ENCODE results near the gene GLRA2. TPM values are rescaled to one million over a fixed set of nuclear protein-coding genes. Genes with fewer than 3 reads are reported as not detected.

Gene GLRA2
- total and polyA plus RNA-seq, 4 donors = not detected

DNA sequence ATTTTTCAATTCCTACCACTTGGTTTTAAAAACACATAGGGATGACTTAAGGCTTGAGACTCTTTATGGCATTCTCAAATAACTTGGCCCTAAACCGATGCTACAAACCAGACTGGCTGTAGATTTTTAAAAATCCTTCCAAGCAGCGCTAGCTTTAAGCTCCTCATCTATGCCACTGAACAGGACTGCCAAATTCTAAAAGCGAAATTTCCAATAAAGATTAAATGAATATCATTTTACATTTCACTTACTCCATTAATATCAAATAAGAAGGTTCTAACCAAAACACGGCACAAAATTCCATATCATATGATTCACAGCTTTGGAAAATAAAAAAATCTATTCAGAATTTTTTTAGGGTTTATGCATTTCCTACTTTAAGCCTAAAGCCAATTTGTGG, 209.3 kb downstream of the GLRA2 start:
- WGBS = 85% methylated on average over 4 of the region's 4 CpGs
- Histone ChIP-seq H3K4me3 (ENCODE audit: low read depth in 1 of 3, low read length in 3 of 3) (no peak overlapping the region), H3K36me3 (ENCODE audit: control insufficient read depth in 4 of 4, insufficient read depth in 3 of 4, low read depth in 1 of 4, low read length in 3 of 4) (no peaks in the 10 kb centered on the region), H3K27me3 (ENCODE audit: control insufficient read depth in 4 of 4, insufficient read depth in 4 of 4, low read length in 3 of 4) (no peaks in the 10 kb centered on the region), H3K9ac (ENCODE audit: low read depth in 1 of 2, low read length in 2 of 2) (no peak overlapping the region), H3K27ac (ENCODE audit: low read depth in 1 of 2, low read length in 2 of 2) (no peak overlapping the region), H3K9me3 (ENCODE audit: control insufficient read depth in 4 of 4, low read length in 3 of 4) (no peaks in the 10 kb centered on the region), H3K4me1 (ENCODE audit: control insufficient read depth in 4 of 4, insufficient read depth in 4 of 4, low read length in 3 of 4) (no peaks in the 10 kb centered on the region)
- no peak for TF ChIP-seq RXRA (IDR thresholded peaks at IDR 0.05)
- TF ChIP-seq FOXA1 (IDR thresholded peaks at IDR 0.05) = no peak
- TF ChIP-seq, protein P1, sequence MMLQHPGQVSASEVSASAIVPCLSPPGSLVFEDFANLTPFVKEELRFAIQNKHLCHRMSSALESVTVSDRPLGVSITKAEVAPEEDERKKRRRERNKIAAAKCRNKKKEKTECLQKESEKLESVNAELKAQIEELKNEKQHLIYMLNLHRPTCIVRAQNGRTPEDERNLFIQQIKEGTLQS (IDR thresholded peaks at IDR 0.05) = no peak
- no peak for TF ChIP-seq JUND (IDR thresholded peaks at IDR 0.05)
- no peak for TF ChIP-seq NR2F2 (IDR thresholded peaks at IDR 0.05)
- no peak for TF ChIP-seq FOXA2 (IDR thresholded peaks at IDR 0.05)
- no peak for TF ChIP-seq EGR1 (IDR thresholded peaks at IDR 0.05; ENCODE audit: low read depth in 2 of 2)
- TF ChIP-seq, protein P2, sequence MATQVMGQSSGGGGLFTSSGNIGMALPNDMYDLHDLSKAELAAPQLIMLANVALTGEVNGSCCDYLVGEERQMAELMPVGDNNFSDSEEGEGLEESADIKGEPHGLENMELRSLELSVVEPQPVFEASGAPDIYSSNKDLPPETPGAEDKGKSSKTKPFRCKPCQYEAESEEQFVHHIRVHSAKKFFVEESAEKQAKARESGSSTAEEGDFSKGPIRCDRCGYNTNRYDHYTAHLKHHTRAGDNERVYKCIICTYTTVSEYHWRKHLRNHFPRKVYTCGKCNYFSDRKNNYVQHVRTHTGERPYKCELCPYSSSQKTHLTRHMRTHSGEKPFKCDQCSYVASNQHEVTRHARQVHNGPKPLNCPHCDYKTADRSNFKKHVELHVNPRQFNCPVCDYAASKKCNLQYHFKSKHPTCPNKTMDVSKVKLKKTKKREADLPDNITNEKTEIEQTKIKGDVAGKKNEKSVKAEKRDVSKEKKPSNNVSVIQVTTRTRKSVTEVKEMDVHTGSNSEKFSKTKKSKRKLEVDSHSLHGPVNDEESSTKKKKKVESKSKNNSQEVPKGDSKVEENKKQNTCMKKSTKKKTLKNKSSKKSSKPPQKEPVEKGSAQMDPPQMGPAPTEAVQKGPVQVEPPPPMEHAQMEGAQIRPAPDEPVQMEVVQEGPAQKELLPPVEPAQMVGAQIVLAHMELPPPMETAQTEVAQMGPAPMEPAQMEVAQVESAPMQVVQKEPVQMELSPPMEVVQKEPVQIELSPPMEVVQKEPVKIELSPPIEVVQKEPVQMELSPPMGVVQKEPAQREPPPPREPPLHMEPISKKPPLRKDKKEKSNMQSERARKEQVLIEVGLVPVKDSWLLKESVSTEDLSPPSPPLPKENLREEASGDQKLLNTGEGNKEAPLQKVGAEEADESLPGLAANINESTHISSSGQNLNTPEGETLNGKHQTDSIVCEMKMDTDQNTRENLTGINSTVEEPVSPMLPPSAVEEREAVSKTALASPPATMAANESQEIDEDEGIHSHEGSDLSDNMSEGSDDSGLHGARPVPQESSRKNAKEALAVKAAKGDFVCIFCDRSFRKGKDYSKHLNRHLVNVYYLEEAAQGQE (IDR thresholded peaks at IDR 0.05) = no peak
- TF ChIP-seq, protein P3, sequence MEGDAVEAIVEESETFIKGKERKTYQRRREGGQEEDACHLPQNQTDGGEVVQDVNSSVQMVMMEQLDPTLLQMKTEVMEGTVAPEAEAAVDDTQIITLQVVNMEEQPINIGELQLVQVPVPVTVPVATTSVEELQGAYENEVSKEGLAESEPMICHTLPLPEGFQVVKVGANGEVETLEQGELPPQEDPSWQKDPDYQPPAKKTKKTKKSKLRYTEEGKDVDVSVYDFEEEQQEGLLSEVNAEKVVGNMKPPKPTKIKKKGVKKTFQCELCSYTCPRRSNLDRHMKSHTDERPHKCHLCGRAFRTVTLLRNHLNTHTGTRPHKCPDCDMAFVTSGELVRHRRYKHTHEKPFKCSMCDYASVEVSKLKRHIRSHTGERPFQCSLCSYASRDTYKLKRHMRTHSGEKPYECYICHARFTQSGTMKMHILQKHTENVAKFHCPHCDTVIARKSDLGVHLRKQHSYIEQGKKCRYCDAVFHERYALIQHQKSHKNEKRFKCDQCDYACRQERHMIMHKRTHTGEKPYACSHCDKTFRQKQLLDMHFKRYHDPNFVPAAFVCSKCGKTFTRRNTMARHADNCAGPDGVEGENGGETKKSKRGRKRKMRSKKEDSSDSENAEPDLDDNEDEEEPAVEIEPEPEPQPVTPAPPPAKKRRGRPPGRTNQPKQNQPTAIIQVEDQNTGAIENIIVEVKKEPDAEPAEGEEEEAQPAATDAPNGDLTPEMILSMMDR (IDR thresholded peaks at IDR 0.05; ENCODE audit: low read depth, low read length, missing input control) = no peak
- no peak for TF ChIP-seq GABPA (IDR thresholded peaks at IDR 0.05 in 1 of 2, conservative IDR thresholded peaks at IDR 0.05 in 1 of 2)
- DNase-seq (ENCODE audit: low spot score) = no peak

DNA sequence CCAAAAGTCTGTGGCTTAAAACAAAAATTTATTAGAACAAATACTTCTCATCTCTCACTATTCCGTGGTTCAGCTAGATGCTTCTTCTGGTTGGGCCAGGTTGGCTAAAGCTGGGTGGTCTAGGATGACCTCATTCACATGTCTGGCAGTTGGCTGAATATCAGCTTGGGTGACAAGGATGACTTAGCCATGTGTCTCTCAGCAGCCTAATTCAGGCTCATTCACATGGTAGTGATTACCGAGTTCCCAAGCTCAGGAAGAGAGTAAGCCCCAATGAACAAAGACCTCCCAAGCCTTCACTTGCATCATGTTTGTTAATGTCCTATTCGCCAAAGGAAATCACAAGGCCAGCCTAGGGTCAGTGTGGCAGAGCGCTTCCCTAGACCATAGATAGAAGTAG, 224.1 kb downstream of the GLRA2 start:
- Histone ChIP-seq H3K9me3 (ENCODE audit: control insufficient read depth in 4 of 4, low read length in 3 of 4) (no peaks in the 10 kb centered on the region), H3K4me1 (ENCODE audit: control insufficient read depth in 4 of 4, insufficient read depth in 4 of 4, low read length in 3 of 4) (no peaks in the 10 kb centered on the region), H3K27ac (ENCODE audit: low read depth in 1 of 2, low read length in 2 of 2) (no peak overlapping the region), H3K27me3 (ENCODE audit: control insufficient read depth in 4 of 4, insufficient read depth in 4 of 4, low read length in 3 of 4) (peaks cover 0 to 4% (median 0%) of the 10 kb centered on the region in 4 donors), H3K4me3 (ENCODE audit: low read depth in 1 of 3, low read length in 3 of 3) (no peak overlapping the region), H3K9ac (ENCODE audit: low read depth in 1 of 2, low read length in 2 of 2) (no peak overlapping the region), H3K36me3 (ENCODE audit: control insufficient read depth in 4 of 4, insufficient read depth in 3 of 4, low read depth in 1 of 4, low read length in 3 of 4) (no peaks in the 10 kb centered on the region)
- 85% methylated on average over 4 of the region's 4 CpGs for WGBS
- TF ChIP-seq, protein P2 (IDR thresholded peaks at IDR 0.05) = no peak
- TF ChIP-seq HNF4G (IDR thresholded peaks at IDR 0.05) (no peak), SP1 (IDR thresholded peaks at IDR 0.05) (no peak), TAF1 (conservative IDR thresholded peaks at IDR 0.05) (no peak)
- TF ChIP-seq, protein P4, sequence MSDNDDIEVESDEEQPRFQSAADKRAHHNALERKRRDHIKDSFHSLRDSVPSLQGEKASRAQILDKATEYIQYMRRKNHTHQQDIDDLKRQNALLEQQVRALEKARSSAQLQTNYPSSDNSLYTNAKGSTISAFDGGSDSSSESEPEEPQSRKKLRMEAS (IDR thresholded peaks at IDR 0.05) = no peak
- DNase-seq (ENCODE audit: low spot score) = no peak
